SIG-M5 (cell line): Measurements from ENCODE around the gene OARD1.
"Not testable (repeated sequence)": the region's sequence is repeated elsewhere in the genome, so short reads cannot be mapped to it uniquely, and the experiment has no call there.

ENCODE experiments used
- DNase-seq: peaks from one replicate; lab custom pipeline; 2025; lab: John Stamatoyannopoulos, UW

OARD1 gene

DNA sequence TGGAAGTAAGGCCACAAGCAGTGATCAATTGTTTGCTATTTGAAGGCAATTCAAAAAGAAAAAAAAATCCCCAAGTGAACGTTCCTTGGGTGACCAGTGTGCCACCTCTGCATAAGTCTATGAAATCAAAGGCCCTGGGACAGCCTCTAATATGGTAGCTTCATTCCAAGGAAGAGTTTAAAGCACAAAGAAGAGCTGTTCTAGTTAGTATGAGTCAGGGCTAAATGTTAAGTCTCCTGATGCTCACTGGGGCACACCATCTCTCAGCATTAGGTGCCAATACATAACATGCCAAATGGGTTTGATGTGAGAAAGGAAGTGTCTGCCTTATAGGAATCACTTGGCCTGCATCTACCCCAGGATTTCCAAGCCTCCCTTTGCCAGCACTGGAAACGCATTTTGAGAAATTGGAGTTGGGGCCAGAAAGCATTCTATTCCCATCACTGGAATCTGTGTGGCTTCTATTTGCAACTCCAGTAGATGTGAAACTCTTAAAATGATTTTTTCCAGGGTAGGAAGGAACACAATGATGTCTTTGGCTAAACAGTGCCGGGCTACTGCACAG is 46.1 kb downstream of the OARD1 start:
- no peak for DNase-seq

DNA sequence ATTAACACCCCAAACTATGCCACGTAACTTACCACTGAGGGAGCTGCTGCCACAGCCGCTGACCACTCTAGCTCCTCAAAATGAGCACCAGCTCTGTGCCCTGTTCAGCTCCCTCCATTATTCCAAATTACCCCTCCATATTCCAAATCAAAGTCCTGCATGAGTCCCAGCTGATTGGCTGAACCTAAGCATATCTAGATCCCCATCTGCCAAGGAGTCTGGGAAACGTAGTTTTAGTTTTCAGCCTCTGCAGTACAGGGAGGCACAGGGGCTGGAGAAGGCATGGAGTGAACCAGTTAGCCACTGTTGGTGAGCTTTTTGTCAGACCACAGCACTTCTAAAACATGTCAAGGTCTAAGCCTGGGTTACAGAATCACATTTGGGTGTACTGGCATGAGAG is 49.0 kb downstream of the OARD1 start:
- no peak for DNase-seq

- no peak for DNase-seq
Measured at GRCh38 chr6:41022294-41022693, 49.9 kb downstream of the OARD1 start.

- DNase-seq, result no peak
Measured at GRCh38 chr6:41021832-41022231, 50.3 kb downstream of the OARD1 start.

DNA sequence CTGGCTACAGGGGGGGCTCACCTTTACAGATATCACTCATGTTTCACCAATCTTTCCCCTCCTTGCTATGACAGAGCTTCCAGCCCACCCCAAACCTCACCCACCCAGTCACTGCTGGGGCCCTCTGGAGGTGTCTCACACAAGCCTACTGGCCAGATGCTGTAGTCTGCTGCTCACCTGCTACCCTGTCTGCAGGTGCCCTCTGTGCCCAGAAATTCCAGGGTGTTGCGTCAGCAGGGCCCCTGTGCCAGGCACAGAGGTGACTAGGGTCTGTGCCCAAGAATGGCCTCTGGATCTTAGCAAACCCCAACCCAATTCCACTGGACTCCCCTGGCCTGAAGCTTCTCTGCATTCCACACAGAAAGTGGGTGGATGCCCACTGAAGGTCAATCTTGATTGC is 54.5 kb downstream of the OARD1 start:
- no peak for DNase-seq

DNA sequence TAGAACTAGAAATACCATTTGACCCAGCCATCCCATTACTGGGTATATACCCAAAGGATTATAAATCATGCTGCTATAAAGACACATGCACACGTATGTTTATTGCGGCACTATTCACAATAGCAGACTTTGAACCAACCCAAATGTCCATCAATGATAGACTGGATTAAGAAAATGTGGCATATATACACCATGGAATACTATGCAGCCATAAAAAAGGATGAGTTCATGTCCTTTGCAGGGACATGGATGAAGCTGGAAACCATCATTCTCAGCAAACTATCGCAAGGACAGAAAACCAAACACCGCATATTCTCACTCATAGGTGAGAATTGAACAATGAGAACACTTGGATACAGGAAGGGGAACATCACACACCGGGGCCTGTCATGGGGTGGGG is 56.3 kb downstream of the OARD1 start:
- not testable (repeated sequence) for DNase-seq

- DNase-seq, result no peak
Measured at GRCh38 chr6:41014780-41015179, 57.4 kb downstream of the OARD1 start.
